Myocyte (in vitro differentiated cells): ENCODE measurements around the gene GDAP2. TPM values are rescaled to one million over a fixed set of nuclear protein-coding genes. Genes with fewer than 3 reads are reported as not detected.
"Not testable (repeated sequence)": the region's sequence is repeated elsewhere in the genome, so short reads cannot be mapped to it uniquely, and the experiment has no call there.

Experiments
- DNase-seq: peaks from one replicate; pipeline ENCODE4 v3.0.0-alpha.2; 2012; ENCODE audit warnings: low read depth
- total RNA-seq: library from RNA; depleted of rRNA; stranded (reverse); fragments of >200 nt; gene quantifications from 2 replicates; pipeline ENCODE4 v1.2.3, GENCODE V29; 2014

Gene GDAP2
- total RNA-seq, 1 donor from 2014 or later: 16.3 TPM

GRCh38 chr1:117902944-117903343 lies 26.5 kb downstream of the GDAP2 start:
- DNase-seq: no peak

- DNase-seq: no peak
Measured at GRCh38 chr1:117899801-117900200, 29.6 kb downstream of the GDAP2 start.

GRCh38 chr1:117897551-117897950 lies 31.9 kb downstream of the GDAP2 start:
- DNase-seq: no peak

GRCh38 chr1:117895482-117896114 lies 33.8 kb downstream of the GDAP2 start:
- DNase-seq: peak; percentile 85

GRCh38 chr1:117894078-117894477 lies 35.3 kb downstream of the GDAP2 start:
- DNase-seq: no peak

DNA sequence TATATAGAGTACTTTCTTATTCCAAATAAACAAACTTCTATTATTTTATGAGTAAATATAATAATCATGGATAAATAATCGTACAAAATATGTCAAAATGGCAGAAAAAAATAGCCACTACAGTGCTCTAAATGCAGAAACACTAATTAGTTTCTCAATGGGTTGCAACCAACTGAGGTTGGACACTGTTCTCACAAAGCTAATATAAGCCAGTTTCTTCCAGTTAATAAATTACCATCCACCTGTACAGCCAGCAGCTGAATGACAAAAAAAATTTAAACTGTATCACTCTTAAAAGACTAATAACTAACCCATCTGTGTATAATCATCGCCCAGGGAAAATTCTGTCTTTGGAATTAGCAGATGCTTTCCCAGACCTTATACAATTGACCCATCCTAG lies 36.9 kb downstream of the GDAP2 start:
- DNase-seq: no peak

GRCh38 chr1:117890452-117890851 lies 39.0 kb downstream of the GDAP2 start:
- no peak for DNase-seq

DNA sequence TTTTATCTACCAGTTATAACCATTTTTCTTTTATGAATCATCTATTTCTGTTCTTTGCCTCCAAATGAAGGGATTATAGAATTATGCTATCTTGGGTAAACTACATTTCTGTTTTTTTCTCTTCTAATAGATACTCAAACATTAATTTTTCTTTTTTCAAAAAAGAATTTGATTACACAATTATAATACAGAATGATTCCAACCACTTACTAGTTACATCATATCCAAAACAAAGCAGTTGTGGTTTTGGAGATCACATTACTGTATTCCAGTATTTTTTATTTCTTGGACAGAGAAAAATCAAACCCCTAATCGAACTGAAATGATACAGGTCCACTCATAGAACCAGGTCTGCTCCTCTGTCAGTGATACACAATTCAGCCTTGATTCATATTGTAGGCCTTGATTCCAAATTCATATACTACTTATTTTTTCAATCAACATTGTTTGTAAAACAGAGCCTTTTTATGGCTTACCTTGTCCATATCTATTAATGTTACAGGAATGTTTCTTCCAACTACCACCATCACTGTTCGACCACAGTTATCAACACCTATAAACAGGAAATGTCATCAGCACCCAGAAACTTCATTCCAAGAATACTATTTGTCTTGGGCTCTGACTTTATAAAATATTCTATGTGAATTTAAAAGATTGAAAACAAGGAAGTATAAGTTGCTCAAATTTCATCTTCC lies 43.2 kb downstream of the GDAP2 start:
- DNase-seq: peak; percentile 13

DNA sequence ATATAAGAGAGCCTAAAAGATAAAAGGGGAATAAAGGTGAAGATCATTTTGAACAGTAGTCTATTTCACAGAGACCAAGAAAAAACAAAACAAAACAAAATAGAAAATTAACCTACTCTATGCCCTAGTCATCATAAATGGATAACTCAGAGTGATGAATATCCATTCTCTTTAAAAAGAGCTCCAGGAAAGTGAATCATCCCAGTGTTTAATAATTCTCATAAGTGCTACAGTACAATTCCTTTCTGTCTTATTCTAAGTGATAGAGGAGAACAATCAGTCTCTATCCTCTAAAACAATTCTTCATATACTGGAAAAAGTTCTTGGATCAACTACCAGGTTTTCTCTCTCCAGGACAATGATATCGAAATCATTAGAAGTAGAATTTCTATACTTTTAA lies 45.8 kb downstream of the GDAP2 start:
- DNase-seq: no peak

DNA sequence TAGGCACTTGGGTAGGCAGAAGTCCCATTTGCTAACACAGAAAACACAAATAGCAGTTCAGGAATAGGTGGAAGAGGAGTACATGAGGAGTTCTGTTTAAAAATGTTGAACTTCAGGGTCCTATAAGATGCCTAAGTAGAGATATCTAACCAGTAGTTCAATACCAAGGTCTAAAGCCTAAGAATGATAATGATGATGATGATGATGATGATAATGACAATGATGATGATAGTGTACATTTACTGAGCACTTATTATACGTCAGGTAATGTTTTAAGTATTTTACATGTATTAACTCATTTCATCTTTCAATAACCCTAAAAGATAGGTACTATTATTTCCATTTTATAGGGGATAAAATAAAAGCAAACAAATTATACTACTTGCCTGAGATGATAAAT lies 50.1 kb downstream of the GDAP2 start:
- DNase-seq: no peak

- DNase-seq: no peak
Measured at GRCh38 chr1:117877823-117878222, 51.6 kb downstream of the GDAP2 start.

GRCh38 chr1:117871013-117871412 lies 58.4 kb downstream of the GDAP2 start:
- no peak for DNase-seq

DNA sequence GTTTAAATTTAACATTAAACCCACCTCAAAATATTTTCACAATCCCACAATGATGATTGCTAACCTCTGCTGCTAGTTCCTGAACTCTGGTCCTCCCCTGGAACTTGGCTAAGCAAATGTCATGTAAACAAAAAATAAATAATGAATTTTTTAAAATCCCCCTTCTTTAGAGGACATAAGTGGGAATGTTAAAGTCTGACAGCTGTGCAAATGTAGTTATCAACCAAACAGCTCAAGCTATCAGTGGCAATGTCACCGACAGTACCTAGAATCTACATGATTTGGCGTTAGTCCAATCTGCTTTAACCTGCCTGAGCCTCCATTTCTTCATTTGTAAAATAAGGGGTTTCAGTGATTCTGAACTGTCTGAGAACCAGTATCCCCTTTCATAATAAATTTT lies 67.7 kb downstream of the GDAP2 start:
- DNase-seq: no peak

GRCh38 chr1:117860896-117861610 lies 68.4 kb downstream of the GDAP2 start:
- peak; percentile 75 for DNase-seq

DNA sequence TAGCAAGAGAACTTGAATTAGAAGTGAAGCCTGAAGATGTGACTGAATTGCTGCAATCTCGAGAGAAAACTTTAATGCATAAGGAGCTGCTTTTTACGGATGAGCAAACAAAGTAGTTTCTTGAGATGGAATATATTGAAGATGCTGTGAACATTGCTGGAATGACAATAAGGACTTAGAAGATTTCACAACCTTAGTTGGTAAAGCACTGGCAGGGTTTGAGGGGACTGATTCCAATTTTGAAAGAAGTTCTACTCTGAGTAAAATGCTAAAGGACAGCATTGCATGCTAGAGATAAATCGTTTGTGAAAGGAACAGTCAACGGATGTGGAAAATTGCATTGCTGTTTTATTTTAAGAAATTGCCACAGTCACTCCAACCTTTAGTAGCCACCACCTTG lies 69.5 kb downstream of the GDAP2 start:
- DNase-seq: no peak

- no peak for DNase-seq
Measured at GRCh38 chr1:117857418-117857817, 72.0 kb downstream of the GDAP2 start.

GRCh38 chr1:117852853-117853553 lies 76.4 kb downstream of the GDAP2 start:
- no peak for DNase-seq

- DNase-seq: no peak
Measured at GRCh38 chr1:117851687-117852086, 77.7 kb downstream of the GDAP2 start.

GRCh38 chr1:117846674-117847425 lies 82.6 kb downstream of the GDAP2 start:
- DNase-seq: no peak

DNA sequence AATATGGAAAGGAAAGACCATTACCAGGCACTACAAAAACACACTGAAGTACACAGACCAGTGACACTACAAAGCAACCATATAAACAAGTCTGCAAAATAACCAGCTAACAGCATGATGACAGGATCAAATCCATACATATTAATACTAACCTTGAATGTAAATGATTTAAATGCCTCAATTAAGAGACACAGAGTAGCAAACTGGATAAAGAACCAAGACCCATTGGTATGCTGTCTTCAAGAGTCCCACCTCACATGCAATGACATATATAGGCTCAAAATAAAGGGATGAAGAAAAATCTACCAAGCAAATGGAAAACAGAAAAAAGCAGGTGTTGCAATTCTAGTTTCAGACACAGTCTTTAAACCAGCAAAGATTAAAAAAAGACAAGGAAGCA lies 84.9 kb downstream of the GDAP2 start:
- not testable (repeated sequence) for DNase-seq

GRCh38 chr1:117843791-117844190 lies 85.6 kb downstream of the GDAP2 start:
- DNase-seq: no peak
